ENCODE measurements around the gene ZMYND10. TPM values are rescaled to one million over a fixed set of nuclear protein-coding genes. Genes with fewer than 3 reads are reported as not detected.

ZMYND10 gene
- total RNA-seq, 6 donors from 2014 or later = 3.1 to 98.7 (median 31.5) TPM

GRCh38 chr3:50389414-50389767, 43.9 kb upstream of the ZMYND10 start:
- no peak overlapping the region for H3K27ac ChIP-seq
- H3K9me3 ChIP-seq = no peaks in the 10 kb centered on the region
- H3K27me3 ChIP-seq = no peaks in the 10 kb centered on the region
- peaks cover 9 to 10% (median 9%) of the 10 kb centered on the region in 4 donors for H3K4me1 ChIP-seq
- H3K4me3 ChIP-seq = no peak overlapping the region
- DNase-seq (no peak), ATAC-seq (ENCODE audit: low FRiP score in 2 of 2) (no peak)
- H3K36me3 ChIP-seq = peaks cover 0 to 3% (median 0%) of the 10 kb centered on the region in 4 donors
- no peak for TF ChIP-seq POLR2A (IDR thresholded peaks at IDR 0.05)
- no peak for TF ChIP-seq CTCF (IDR thresholded peaks at IDR 0.05)
- TF ChIP-seq POLR2AphosphoS5 (IDR thresholded peaks at IDR 0.05) = no peak
- no peak for TF ChIP-seq EP300 (IDR thresholded peaks at IDR 0.05)
- 90 to 98% methylated on average over 4 to 6 of the region's 6 CpGs for WGBS, 2 donors

- no peaks in the 10 kb centered on the region for H3K9me3 ChIP-seq
- H3K27me3 ChIP-seq = no peaks in the 10 kb centered on the region
- no peak for TF ChIP-seq CTCF (IDR thresholded peaks at IDR 0.05)
- H3K27ac ChIP-seq = no peak overlapping the region
- 85 to 95% methylated on average over 13 to 22 of the region's 22 CpGs for WGBS, 2 donors
- ATAC-seq (ENCODE audit: low FRiP score in 2 of 2) (no peak), DNase-seq (no peak)
- H3K4me1 ChIP-seq = peaks cover 9 to 10% (median 9%) of the 10 kb centered on the region in 4 donors
- no peak overlapping the region for H3K4me3 ChIP-seq
- H3K36me3 ChIP-seq = peaks cover 0 to 3% (median under 1%) of the 10 kb centered on the region in 4 donors
These were observed 43.3 kb upstream of the ZMYND10 start for GRCh38 chr3:50388720-50389413.

GRCh38 chr3:50388016-50388719, 42.6 kb upstream of the ZMYND10 start:
- TF ChIP-seq CTCF (IDR thresholded peaks at IDR 0.05) (no peak), POLR2A (IDR thresholded peaks at IDR 0.05) (no peak), EP300 (IDR thresholded peaks at IDR 0.05) (no peak), POLR2AphosphoS5 (IDR thresholded peaks at IDR 0.05) (no peak)

GRCh38 chr3:50385754-50386153, 40.2 kb upstream of the ZMYND10 start:
- Histone ChIP-seq H3K27me3 (no peaks in the 10 kb centered on the region), H3K4me3 (no peak overlapping the region), H3K36me3 (peaks cover 0 to 14% (median 0%) of the 10 kb centered on the region in 4 donors), H3K4me1 (peaks cover under 1 to 3% (median 2%) of the 10 kb centered on the region in 4 donors), H3K27ac (no peak overlapping the region), H3K9me3 (no peaks in the 10 kb centered on the region)
- TF ChIP-seq CTCF (IDR thresholded peaks at IDR 0.05) = no peak
- no peak for TF ChIP-seq POLR2AphosphoS5 (IDR thresholded peaks at IDR 0.05)
- DNase-seq (no peak), ATAC-seq (ENCODE audit: low FRiP score in 2 of 2) (no peak)
- 66 to 75% methylated on average over 13 of the region's 13 CpGs for WGBS, 2 donors

More at GRCh38 chr3:50388016-50388719, 42.6 kb upstream of the ZMYND10 start:
- DNase-seq = no peak
- H3K4me3 ChIP-seq = no peak overlapping the region
- 86 to 90% methylated on average over 17 to 25 of the region's 25 CpGs for WGBS, 2 donors
- H3K27me3 ChIP-seq = no peaks in the 10 kb centered on the region
- H3K4me1 ChIP-seq = peaks cover 9 to 10% (median 9%) of the 10 kb centered on the region in 4 donors
- no peak overlapping the region for H3K27ac ChIP-seq
- no peaks in the 10 kb centered on the region for H3K9me3 ChIP-seq
- no peak for ATAC-seq (ENCODE audit: low FRiP score in 2 of 2)
- H3K36me3 ChIP-seq = peaks cover 0 to 5% (median 2%) of the 10 kb centered on the region in 4 donors

Measured in upper lobe of left lung (tissue), 6 donors.